Measurements from ENCODE around the gene SOX11.

SOX11 gene

DNA sequence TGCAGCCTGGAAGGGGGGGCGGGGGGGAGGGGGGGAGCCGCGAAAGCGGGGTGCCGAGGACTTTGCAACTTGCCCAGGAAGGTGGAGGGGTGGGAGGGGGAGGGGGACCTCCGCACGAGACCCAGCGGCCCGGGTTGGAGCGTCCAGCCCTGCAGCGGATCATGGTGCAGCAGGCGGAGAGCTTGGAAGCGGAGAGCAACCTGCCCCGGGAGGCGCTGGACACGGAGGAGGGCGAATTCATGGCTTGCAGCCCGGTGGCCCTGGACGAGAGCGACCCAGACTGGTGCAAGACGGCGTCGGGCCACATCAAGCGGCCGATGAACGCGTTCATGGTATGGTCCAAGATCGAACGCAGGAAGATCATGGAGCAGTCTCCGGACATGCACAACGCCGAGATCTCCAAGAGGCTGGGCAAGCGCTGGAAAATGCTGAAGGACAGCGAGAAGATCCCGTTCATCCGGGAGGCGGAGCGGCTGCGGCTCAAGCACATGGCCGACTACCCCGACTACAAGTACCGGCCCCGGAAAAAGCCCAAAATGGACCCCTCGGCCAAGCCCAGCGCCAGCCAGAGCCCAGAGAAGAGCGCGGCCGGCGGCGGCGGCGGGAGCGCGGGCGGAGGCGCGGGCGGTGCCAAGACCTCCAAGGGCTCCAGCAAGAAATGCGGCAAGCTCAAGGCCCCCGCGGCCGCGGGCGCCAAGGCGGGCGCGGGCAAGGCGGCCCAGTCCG lies 540 bp downstream of the SOX11 start:
- DNase-seq, result no peak

DNA sequence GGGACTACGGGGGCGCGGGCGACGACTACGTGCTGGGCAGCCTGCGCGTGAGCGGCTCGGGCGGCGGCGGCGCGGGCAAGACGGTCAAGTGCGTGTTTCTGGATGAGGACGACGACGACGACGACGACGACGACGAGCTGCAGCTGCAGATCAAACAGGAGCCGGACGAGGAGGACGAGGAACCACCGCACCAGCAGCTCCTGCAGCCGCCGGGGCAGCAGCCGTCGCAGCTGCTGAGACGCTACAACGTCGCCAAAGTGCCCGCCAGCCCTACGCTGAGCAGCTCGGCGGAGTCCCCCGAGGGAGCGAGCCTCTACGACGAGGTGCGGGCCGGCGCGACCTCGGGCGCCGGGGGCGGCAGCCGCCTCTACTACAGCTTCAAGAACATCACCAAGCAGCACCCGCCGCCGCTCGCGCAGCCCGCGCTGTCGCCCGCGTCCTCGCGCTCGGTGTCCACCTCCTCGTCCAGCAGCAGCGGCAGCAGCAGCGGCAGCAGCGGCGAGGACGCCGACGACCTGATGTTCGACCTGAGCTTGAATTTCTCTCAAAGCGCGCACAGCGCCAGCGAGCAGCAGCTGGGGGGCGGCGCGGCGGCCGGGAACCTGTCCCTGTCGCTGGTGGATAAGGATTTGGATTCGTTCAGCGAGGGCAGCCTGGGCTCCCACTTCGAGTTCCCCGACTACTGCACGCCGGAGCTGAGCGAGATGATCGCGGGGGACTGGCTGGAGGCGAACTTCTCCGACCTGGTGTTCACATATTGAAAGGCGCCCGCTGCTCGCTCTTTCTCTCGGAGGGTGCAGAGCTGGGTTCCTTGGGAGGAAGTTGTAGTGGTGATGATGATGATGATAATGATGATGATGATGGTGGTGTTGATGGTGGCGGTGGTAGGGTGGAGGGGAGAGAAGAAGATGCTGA lies 1.4 kb downstream of the SOX11 start:
- DNase-seq, result no peak

- DNase-seq, result no peak
Observed at GRCh38 chr2:5694306-5694705, 2.1 kb downstream of the SOX11 start.

DNA sequence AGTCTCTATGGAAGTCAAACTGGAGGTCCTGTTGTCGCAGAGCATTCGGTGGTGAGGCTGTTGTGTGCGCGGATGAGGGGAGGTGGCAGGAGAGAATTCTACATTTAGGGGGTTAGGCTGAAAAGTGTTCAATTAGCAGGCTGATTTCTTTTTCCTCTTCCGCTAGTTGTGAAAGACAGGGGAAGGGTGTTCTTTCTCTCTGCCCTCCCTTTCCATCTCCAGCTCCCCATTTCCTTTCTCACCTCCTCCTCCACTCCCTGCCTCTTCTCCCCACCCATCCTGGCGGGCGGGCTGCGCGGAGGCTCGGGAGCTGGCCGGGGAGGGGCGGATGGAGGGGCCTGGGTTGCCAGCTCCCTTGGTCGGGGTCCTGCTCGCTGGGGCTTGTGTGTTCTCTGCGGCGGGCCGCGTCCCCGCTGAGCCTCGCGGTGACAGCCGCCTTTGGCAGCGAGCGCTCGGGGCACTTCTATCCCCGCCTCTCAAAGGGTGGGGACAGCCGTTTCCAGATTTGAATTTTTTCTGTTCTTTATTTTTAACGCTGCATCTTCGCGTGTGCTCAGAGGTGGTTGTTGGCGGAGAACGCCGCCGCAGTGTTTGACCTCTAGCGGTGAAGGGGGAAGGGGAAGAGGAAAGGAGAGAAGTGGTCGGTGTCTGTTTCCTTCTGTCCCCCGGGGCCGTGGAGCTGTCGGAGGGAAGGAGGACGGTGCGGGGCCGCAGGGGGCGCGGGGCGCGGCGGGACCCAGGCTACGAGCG lies 3.6 kb downstream of the SOX11 start:
- DNase-seq, result no peak

- DNase-seq, result no peak
Observed at GRCh38 chr2:5696404-5696944, 4.3 kb downstream of the SOX11 start.

DNA sequence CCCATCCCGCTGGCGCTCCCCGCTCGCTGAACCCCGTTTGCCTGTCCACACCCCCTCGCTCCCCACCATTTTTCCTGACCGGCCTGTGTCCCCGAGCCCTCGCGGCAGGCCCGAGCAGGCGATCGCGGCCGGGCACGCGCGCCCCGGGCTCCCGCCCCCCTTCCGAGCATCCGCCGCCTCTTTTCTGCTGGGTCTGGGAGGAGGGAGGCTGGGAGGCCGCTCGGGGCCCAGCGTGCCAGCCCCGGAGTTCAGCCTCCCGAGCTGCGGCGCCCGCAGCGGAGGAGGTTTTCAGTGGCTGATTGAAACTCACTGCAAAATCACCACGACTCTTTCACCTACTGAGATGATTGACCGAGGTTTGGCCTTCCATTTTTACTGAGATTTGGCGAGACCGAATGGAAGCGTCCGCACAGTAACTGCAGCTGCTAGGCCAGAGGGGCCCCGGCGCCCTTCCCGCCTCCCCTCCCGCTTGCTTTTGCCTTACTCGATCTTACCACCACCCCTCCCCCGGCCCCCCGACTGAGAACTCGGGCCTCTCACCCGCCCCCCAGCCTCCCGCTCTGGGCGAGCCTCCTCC lies 4.8 kb downstream of the SOX11 start:
- no peak for DNase-seq

GRCh38 chr2:5697562-5697961 lies 5.4 kb downstream of the SOX11 start:
- DNase-seq, result no peak

GRCh38 chr2:5698134-5698533 lies 6.0 kb downstream of the SOX11 start:
- DNase-seq, result no peak

GRCh38 chr2:5699963-5700362 lies 7.8 kb downstream of the SOX11 start:
- DNase-seq, result no peak

DNA sequence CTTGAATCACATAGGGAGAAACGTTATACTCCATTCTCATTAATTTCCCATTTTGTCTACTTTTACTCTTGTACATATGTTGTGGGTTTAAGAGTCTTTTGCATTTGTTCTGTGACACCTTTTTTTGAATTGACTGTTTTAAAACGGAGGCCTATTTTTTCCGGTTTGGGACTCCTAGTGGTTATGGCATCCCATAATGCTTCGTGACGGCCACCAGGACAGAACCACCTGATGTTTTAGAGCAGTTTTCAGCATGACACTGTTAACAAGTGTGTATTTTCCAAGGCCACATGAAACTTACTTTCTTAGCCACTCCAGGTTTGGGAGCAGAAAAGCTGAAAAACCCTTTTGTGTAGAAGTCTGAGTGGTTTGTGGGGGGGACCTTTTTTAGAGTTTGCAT lies 8.4 kb downstream of the SOX11 start:
- DNase-seq, result no peak

DNA sequence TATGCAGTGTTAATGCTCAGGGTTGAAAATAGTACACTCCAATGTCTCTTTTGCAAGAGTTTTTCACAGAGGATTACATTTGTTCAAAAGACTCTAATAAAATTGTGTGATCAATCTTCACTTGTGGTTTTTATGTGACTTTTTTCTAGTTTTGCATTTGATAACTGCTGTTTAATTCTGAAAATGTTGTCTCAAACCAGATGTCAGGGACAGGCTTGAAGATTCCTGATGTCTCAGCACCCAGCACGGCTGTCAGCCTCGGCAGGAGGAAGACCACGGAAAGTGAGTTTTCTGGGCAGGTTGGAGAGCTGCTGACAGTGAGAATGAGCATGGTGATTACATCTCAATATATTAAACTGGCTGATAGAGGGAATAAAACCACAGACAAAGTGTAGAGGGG lies 9.1 kb downstream of the SOX11 start:
- DNase-seq, result no peak

DNA sequence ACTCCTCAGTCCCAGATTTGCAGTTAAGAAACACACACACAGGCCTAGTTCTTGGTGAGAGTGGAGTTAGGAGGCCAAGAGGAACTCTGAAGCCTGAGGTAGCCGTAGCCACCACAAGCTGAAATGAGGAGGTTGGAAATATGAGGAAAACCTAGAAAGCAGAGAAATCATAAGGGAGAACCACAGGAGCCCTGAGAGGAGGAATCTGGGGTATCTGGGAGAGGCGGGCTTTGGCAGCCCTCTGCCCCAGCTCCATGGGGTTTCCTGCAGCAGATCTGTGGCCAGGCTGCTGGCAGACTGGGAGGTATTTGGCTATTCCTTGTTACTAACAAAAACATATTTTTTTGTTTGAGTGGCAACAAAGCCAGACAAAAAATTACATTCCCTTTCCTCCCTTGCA lies 11.0 kb downstream of the SOX11 start:
- DNase-seq, result no peak

GRCh38 chr2:5705490-5705889 lies 13.3 kb downstream of the SOX11 start:
- DNase-seq, result no peak

DNA sequence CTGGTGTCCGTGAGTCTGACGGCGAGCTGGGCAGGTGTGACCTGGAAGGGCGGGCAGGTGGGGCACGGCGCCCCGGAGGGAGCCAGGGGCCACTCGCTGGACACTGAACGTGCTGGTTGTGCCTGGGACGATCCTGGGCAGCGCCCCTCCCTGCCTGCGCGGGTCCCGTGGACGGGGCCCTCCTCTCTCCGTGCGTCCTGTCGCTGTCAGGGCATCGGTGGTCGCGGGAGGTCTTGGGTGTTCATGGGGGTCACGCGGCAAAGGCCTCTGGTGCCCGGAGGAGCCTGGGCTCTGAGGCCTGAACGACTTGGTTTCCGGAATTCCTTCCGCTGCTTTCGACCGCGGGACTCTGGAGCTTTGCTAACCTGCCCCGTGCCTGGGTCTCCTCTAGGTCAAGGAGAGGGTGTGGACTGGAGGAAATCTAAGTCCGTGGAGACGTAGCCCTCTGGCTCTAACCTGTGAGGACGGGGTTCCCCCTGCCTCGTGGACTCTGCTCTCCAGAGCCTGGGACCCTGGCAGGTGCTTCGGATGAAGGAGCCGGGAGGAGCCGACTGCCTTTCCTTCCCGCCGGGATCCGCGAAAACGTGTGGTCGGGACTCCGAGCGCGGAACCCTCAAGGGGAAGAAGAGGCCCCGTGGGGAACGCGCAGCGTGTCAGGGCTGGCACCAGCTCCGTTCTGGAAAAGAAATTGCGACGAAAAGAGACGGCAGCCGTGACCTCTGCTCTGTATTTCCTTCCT lies 14.7 kb downstream of the SOX11 start:
- no peak for DNase-seq

DNA sequence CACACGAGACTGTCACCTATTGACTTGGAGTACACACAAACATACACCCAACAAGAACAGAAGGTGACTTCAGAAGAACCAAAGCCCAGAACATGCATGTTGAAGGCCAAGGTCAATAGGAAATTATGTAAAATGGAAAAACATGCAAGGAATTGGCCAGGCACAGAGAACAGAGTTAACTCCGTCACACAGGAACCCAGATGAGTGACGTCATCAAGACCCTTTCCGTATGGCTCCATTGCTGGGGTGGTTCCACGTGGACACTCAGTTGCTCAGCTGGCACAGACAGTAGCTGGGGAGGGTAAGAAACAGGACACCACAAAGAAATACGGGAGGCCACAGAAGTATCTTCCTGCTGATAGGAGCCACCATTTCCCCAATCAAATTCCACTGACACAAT lies 18.4 kb downstream of the SOX11 start:
- DNase-seq, result no peak

- no peak for DNase-seq
Observed at GRCh38 chr2:5713101-5713500, 20.9 kb downstream of the SOX11 start.

- no peak for DNase-seq
Observed at GRCh38 chr2:5719629-5720334, 27.6 kb downstream of the SOX11 start.

GRCh38 chr2:5720426-5720825 lies 28.2 kb downstream of the SOX11 start:
- DNase-seq, result no peak

GRCh38 chr2:5722236-5722635 lies 30.1 kb downstream of the SOX11 start:
- no peak for DNase-seq

DNA sequence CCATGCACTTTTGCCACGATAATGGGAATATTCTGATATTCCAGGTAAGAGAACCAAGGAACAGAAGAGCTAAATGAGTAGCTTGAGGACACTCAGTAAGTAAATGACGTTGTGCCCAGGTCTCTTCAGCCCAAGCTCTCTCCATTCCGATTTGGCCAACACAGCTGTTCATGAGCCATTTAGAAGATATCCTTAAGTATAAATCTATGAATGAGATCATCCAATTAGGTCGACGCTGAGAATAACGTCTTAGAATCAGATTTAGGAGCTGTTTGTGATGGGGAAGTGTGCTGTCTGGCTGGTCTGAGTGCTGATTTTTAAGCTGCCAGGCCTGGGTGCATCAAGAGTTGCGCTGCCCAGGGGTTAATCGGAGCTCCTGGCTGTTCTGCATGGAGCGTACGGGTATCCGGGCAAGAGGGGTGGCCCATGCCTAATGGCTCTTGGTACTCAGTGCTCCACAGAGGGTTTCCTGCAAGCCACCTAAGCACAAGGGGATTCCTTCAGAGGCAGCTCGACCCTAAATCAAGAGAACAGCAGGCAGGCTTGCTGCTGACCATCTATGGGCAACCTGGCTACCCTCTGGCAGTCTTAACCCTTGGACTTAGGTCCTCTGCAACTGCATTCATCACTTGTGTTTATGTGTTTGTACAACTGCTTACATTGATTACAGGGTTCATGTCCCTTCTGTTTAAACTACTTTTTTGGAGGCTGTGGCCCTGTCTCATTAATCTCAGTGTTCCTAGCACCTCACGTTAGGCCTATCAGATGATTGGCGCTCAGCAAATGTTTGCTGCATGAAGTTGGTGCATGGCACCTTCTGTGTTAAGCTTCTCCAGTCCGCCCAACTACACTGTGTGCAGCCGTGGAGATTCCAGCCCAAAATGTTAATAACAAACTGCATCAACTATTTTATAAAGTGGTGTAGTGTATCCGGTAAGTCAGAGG lies 31.9 kb downstream of the SOX11 start:
- DNase-seq, result no peak
